H1 (cell line): ENCODE measurements around the gene KLB. TPM values are rescaled to one million over a fixed set of nuclear protein-coding genes. Genes with fewer than 3 reads are reported as not detected.

Experiments
- CTCF ChIA-PET: fragments of 300-600 bp; sonication (Branson Sonifier 250); formaldehyde crosslinking; loops from one replicate; lab custom pipeline; 2021; ENCODE audit not compliant: partially characterized antibody; lab: Charles Lee
- POLR2A ChIA-PET: fragments of 300-600 bp; sonication (Branson Sonifier 250); formaldehyde crosslinking; loops from one replicate; lab custom pipeline; 2021; ENCODE audit warnings: inconsistent platforms; ENCODE audit not compliant: partially characterized antibody; lab: Charles Lee
- DNase-seq, 2 experiments: peaks; one replicate each; pipeline versions ENCODE4 v3.0.0 to v3.0.0-alpha.2; 2010 to 2022; ENCODE audit warnings: low spot score in 2 of 2, low read depth in 1 of 2, mixed read lengths in 1 of 2
- FAIRE-seq: peaks from 2 replicates; lab custom pipeline; 2011; peaks lifted over from hg19 to GRCh38; lab: Jason Lieb, UNC
- H2AFZ ChIP-seq: 2 replicates; pipeline ENCODE4 v1.8.1; 2012; ENCODE audit warnings: low read length, inconsistent platforms
- H2AK5ac ChIP-seq: 2 replicates; pipeline ENCODE4 v1.6.1; 2013; ENCODE audit warnings: low read depth, low read length
- H2BK120ac ChIP-seq: replicated peaks from 2 replicates; pipeline ENCODE3; 2013; ENCODE audit warnings: low read depth, low read length, inconsistent platforms
- H2BK12ac ChIP-seq: 2 replicates; pipeline ENCODE4 v1.6.1; 2013; ENCODE audit warnings: low read depth, low read length
- H2BK15ac ChIP-seq: 2 replicates; pipeline ENCODE4 v1.6.1; 2013; ENCODE audit warnings: low read length
- H2BK20ac ChIP-seq: 2 replicates; pipeline ENCODE4 v1.6.1; 2013; ENCODE audit warnings: low read length
- H2BK5ac ChIP-seq: 2 replicates; pipeline ENCODE4 v1.6.1; 2013; ENCODE audit warnings: low read depth, low read length
- H3K14ac ChIP-seq: 2 replicates; pipeline ENCODE4 v1.6.1; 2013; ENCODE audit warnings: inconsistent platforms; ENCODE audit not compliant: insufficient read length
- H3K18ac ChIP-seq: 2 replicates; pipeline ENCODE4 v1.6.1; 2013; ENCODE audit warnings: low read length; ENCODE audit errors: extremely low read depth
- H3K23ac ChIP-seq: 2 replicates; pipeline ENCODE4 v1.6.1; 2013; ENCODE audit warnings: inconsistent platforms; ENCODE audit not compliant: insufficient read length
- H3K23me2 ChIP-seq: 2 replicates; pipeline ENCODE4 v1.6.1; 2013; ENCODE audit warnings: low read depth, low read length
- H3K27ac ChIP-seq: 2 replicates; pipeline ENCODE4 v1.6.1; 2011; ENCODE audit warnings: low read depth, low read length, inconsistent platforms
- H3K27me3 ChIP-seq, 4 experiments: replicated peaks in 1 of 4; 1 replicate in 1 of 4; 2 replicates in 3 of 4; pipeline versions ENCODE4 v1.6.1 to v1.8.1; 2011 to 2013; ENCODE audit warnings: low read length in 3 of 4, mild to moderate bottlenecking in 3 of 4, inconsistent platforms in 2 of 4, mixed read lengths in 2 of 4, moderate library complexity in 1 of 4; ENCODE audit not compliant: control insufficient read depth in 3 of 4, insufficient read depth in 3 of 4; ENCODE audit errors: extremely low read depth in 1 of 4
- H3K36me3 ChIP-seq, 4 experiments: 2 replicates each; pipeline versions ENCODE4 v1.6.1 to v1.8.1; 2011 to 2013; ENCODE audit warnings: mild to moderate bottlenecking in 4 of 4, low read length in 3 of 4, moderate library complexity in 2 of 4, control low read depth in 1 of 4, inconsistent platforms in 1 of 4; ENCODE audit not compliant: insufficient read depth in 4 of 4, control insufficient read depth in 2 of 4
- H3K4ac ChIP-seq: replicated peaks from 2 replicates; pipeline ENCODE3; 2013; ENCODE audit warnings: low read length, low read depth, mixed read lengths, inconsistent platforms; ENCODE audit not compliant: insufficient read length
- H3K4me1 ChIP-seq, 4 experiments: replicated peaks in 1 of 4; 1 replicate in 1 of 4; 2 replicates in 3 of 4; pipeline versions ENCODE4 v1.6.1 to v1.8.1; 2011 to 2013; ENCODE audit warnings: low read length in 3 of 4, inconsistent platforms in 2 of 4, mixed read lengths in 1 of 4; ENCODE audit not compliant: insufficient read depth in 4 of 4, control insufficient read depth in 3 of 4
- H3K4me2 ChIP-seq, 2 experiments: 2 replicates each; pipeline versions ENCODE4 v1.6.1 to v1.8.1; 2011 to 2013; ENCODE audit warnings: low read depth in 2 of 2, low read length in 2 of 2, control low read depth in 1 of 2, inconsistent platforms in 1 of 2, mild to moderate bottlenecking in 1 of 2; ENCODE audit not compliant: insufficient read depth in 1 of 2
- H3K4me3 ChIP-seq, 4 experiments: fragments of 200-600, 300-600 bp in 1 of 4; sonication (generic), shearing (Covaris generic), sonication (Bioruptor Twin) in 1 of 4; 2 replicates each; pipeline versions ENCODE4 v1.5.1 to v1.8.1; 2011 to 2016; ENCODE audit warnings: low read length in 4 of 4, low read depth in 3 of 4, control low read depth in 2 of 4, inconsistent platforms in 2 of 4, mild to moderate bottlenecking in 2 of 4, mixed read lengths in 1 of 4, moderate library complexity in 1 of 4; ENCODE audit not compliant: insufficient read depth in 2 of 4; ENCODE audit errors: extremely low read depth in 1 of 4
- H3K56ac ChIP-seq: replicated peaks from 2 replicates; pipeline ENCODE3; 2013; ENCODE audit warnings: low read depth, mild to moderate bottlenecking, mixed read lengths, low read length, inconsistent platforms; ENCODE audit not compliant: insufficient read length
- H3K79me1 ChIP-seq: 2 replicates; pipeline ENCODE4 v1.6.1; 2013; ENCODE audit warnings: low read depth, low read length, control low read depth
- H3K79me2 ChIP-seq, 2 experiments: 2 replicates each; pipeline versions ENCODE4 v1.6.1 to v1.8.1; 2012 to 2013; ENCODE audit warnings: low read length in 2 of 2, mild to moderate bottlenecking in 2 of 2, inconsistent platforms in 1 of 2; ENCODE audit not compliant: insufficient read depth in 2 of 2, control insufficient read depth in 1 of 2
- H3K9ac ChIP-seq, 4 experiments: replicated peaks in 1 of 4; 1 replicate in 1 of 4; 2 replicates in 3 of 4; pipeline versions ENCODE4 v1.6.1 to v1.8.1; 2011 to 2013; ENCODE audit warnings: low read depth in 3 of 4, low read length in 3 of 4, control low read depth in 2 of 4, mild to moderate bottlenecking in 2 of 4, moderate library complexity in 2 of 4, inconsistent platforms in 1 of 4; ENCODE audit errors: extremely low read depth in 1 of 4
- H3K9me3 ChIP-seq, 2 experiments: 2 replicates each; pipeline versions ENCODE4 v1.6.1 to v1.8.1; 2012 to 2013; ENCODE audit warnings: mild to moderate bottlenecking in 2 of 2, moderate library complexity in 2 of 2, control low read depth in 1 of 2, inconsistent platforms in 1 of 2, low read depth in 1 of 2, low read length in 1 of 2, mixed read lengths in 1 of 2; ENCODE audit not compliant: insufficient read depth in 2 of 2
- H4K20me1 ChIP-seq, 2 experiments: replicated peaks in 1 of 2; 2 replicates each; pipeline versions ENCODE3 to v1.8.1; 2011 to 2013; ENCODE audit warnings: inconsistent platforms in 2 of 2, low read length in 2 of 2, mild to moderate bottlenecking in 1 of 2; ENCODE audit not compliant: insufficient read depth in 2 of 2, control insufficient read depth in 1 of 2
- H4K5ac ChIP-seq: 2 replicates; pipeline ENCODE4 v1.6.1; 2013; ENCODE audit warnings: low read length, low read depth, mixed read lengths, inconsistent platforms; ENCODE audit not compliant: insufficient read length
- H4K8ac ChIP-seq: 2 replicates; pipeline ENCODE4 v1.8.0; 2013; ENCODE audit warnings: mild to moderate bottlenecking, moderate library complexity, low read length, inconsistent platforms; ENCODE audit not compliant: insufficient read depth; ENCODE audit errors: extremely low read depth
- H4K91ac ChIP-seq: replicated peaks from 2 replicates; pipeline ENCODE3; 2013; ENCODE audit warnings: low read length, mixed read lengths, inconsistent platforms; ENCODE audit not compliant: insufficient read length
- BRCA1 ChIP-seq: IDR thresholded peaks from 2 replicates; pipeline ENCODE4 v1.6.1; 2012; ENCODE audit warnings: low read depth, low read length, improper control_type of control experiment
- CHD2 ChIP-seq: IDR thresholded peaks from 2 replicates; pipeline ENCODE4 v1.6.1; 2012; ENCODE audit warnings: low read length, improper control_type of control experiment
- CTBP2 ChIP-seq: IDR thresholded peaks from 2 replicates; pipeline ENCODE4 v1.7.0; 2011; ENCODE audit warnings: borderline replicate concordance, mild to moderate bottlenecking, moderate library complexity, mixed read lengths, low read length; ENCODE audit not compliant: insufficient read depth, insufficient read length
- HDAC6 ChIP-seq: IDR thresholded peaks from one replicate; pipeline ENCODE4 v1.7.1; 2012; ENCODE audit warnings: low read depth, mild to moderate bottlenecking, inconsistent platforms, low read length, moderate library complexity
- KDM5A ChIP-seq: fragments of 200-600 bp; IDR thresholded peaks from 2 replicates; pipeline ENCODE4 v1.7.1; 2012; ENCODE audit warnings: mild to moderate bottlenecking, low read length, inconsistent platforms, mixed read lengths
- MAFK ChIP-seq: IDR thresholded peaks from 2 replicates; pipeline ENCODE4 v1.6.1; 2012; ENCODE audit warnings: low read depth, mild to moderate bottlenecking, improper control_type of control experiment, low read length
- POLR2AphosphoS5 ChIP-seq: IDR thresholded peaks from 2 replicates; pipeline ENCODE4 v1.6.1; 2011; ENCODE audit warnings: low read depth, low read length
- TBP ChIP-seq: IDR thresholded peaks from 2 replicates; pipeline ENCODE4 v1.6.1; 2011; ENCODE audit warnings: low read depth, low read length, improper control_type of control experiment
- TEAD4 ChIP-seq: IDR thresholded peaks from 2 replicates; pipeline ENCODE4 v1.6.1; 2012; ENCODE audit warnings: low read depth, low read length, inconsistent platforms, mixed read lengths
- ZNF274 ChIP-seq: IDR thresholded peaks from 2 replicates; pipeline ENCODE4 v1.7.0; 2012; ENCODE audit warnings: low read length, borderline replicate concordance; ENCODE audit errors: extremely low read depth
- WGBS, 2 experiments: shearing (Covaris generic) in 1 of 2; methylation state at CpG; one replicate each; pipeline versions ENCODE4 v1.1.6 to v1.1.7; 2013 to 2015; ENCODE audit warnings: low lambda C conversion rate in 2 of 2, mixed read lengths in 2 of 2, inconsistent platforms in 1 of 2, low coverage in 1 of 2, missing lambda C conversion rate in 1 of 2; ENCODE audit not compliant: insufficient replicate concordance in 2 of 2, insufficient coverage in 1 of 2, insufficient read length in 1 of 2; ENCODE audit errors: extremely low coverage in 1 of 2, missing lambda C conversion rate in 1 of 2; 5-methylcytosine and 5-hydroxymethylcytosine counted together
- polyA plus RNA-seq, 7 experiments: library from polyadenylated mRNA; depleted of rRNA in 3 of 7; stranded (reverse) in 5 of 7; unstranded in 2 of 7; fragments of >200 nt in 5 of 7; fragments of 200-250 nt in 2 of 7; gene quantifications; 1 replicate in 5 of 7; 2 replicates in 1 of 7; 4 replicates in 1 of 7; pipeline versions ENCODE4 v1.2.1 to v1.2.3, GENCODE V29; 2011 to 2013; ENCODE audit warnings: missing spikeins in 2 of 7, mixed read lengths in 2 of 7
- total RNA-seq: library from RNA; stranded (reverse); fragmentation: NEBNext Ultra II Directional; extraction: Animal tissue kit (Norgen Biotek cat#: 25700); gene quantifications from 2 replicates; pipeline ENCODE4 v1.2.1, GENCODE V29; 2021
- TF ChIP-seq, protein P1 (sequence below): IDR thresholded peaks from 2 replicates; pipeline ENCODE4 v1.6.1; 2011; ENCODE audit warnings: low read depth, mild to moderate bottlenecking, low read length; ENCODE audit not compliant: insufficient read depth

Gene KLB
- total and polyA plus RNA-seq, 2 of the 8 experiments (the other 6 are each of a cell fraction or from before 2014, with no cell fraction given) = 0.03 TPM; not detected in 1

DNA sequence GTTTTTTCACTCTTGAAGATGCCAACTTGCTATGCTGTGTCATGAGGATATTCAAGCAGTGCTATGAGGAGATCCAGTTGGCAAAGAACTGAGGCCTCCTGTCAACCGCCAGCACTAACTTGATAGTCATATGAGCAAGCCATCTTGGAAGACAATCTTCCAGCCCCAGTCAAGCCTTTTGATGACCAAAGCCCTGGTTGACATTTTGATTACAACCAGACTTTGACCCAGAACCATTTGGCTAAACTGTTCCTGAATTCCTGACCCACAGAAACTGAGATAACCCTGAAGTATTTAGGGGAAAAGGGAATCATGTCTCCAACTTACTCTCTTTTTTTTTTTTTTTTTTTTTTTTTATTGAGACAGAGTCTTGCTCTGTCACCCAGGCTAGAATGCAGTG, 87.6 kb downstream of the KLB start:
- Histone ChIP-seq H2AK5ac (no peak overlapping the region), H4K20me1 (no peaks in the 10 kb centered on the region), H2BK12ac (no peak overlapping the region), H3K4me2 (no peak overlapping the region), H3K27me3 (no peaks in the 10 kb centered on the region), H2BK5ac (no peak overlapping the region), H3K56ac (no peak overlapping the region), H3K4me3 (no peak overlapping the region), H3K4me1 (no peaks in the 10 kb centered on the region), H2BK20ac (no peak overlapping the region), H3K14ac (no peak overlapping the region), H3K36me3 (peaks cover 0 to 12% (median 3%) of the 10 kb centered on the region in 4 experiments; a peak in 2 of 8 replicates), H3K27ac (no peak overlapping the region), H4K8ac (no peak overlapping the region), H2BK15ac (no peak overlapping the region), H3K79me1 (no peaks in the 10 kb centered on the region), H3K79me2 (no peaks in the 10 kb centered on the region), H3K23me2 (0 out of 2 replicates have a peak, but pooled peaks cover 1% of the 10 kb centered on the region), H2AFZ (no peak overlapping the region), H3K9ac (no peak overlapping the region), H3K18ac (no peak overlapping the region), H4K5ac (no peak overlapping the region), H2BK120ac (no peak overlapping the region), H3K9me3 (no peaks in the 10 kb centered on the region), H3K23ac (no peak overlapping the region), H3K4ac (no peak overlapping the region), H4K91ac (no peak overlapping the region)
- 84% methylated on average over 1 of the region's 1 CpG; no CpG with 5 or more reads in 1 of the 2 experiments for WGBS, 2 experiments
- FAIRE-seq = no peak
- TF ChIP-seq TBP (no peak), CTBP2 (no peak), MAFK (no peak), BRCA1 (no peak), POLR2AphosphoS5 (no peak), TEAD4 (no peak), KDM5A (no peak), HDAC6 (no peak), CHD2 (no peak), ZNF274 (no peak)
- TF ChIP-seq, protein P1, sequence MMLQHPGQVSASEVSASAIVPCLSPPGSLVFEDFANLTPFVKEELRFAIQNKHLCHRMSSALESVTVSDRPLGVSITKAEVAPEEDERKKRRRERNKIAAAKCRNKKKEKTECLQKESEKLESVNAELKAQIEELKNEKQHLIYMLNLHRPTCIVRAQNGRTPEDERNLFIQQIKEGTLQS = no peak
- no peak for DNase-seq
- ChIA-PET POLR2A (interaction anchor here (1.2 kb wide), 1 partner anchor 10 kb away, joined by 3 read pairs; no protein-coding TSS in a partner anchor), CTCF (no interaction called here)
